Glutamatergic neuron (in vitro differentiated cells): ENCODE measurements around the gene EXOC4. TPM values are rescaled to one million over a fixed set of nuclear protein-coding genes. Genes with fewer than 3 reads are reported as not detected.

Experiments used
- DNase-seq: peaks from one replicate; pipeline ENCODE4 v3.0.0; 2022
- H3K27ac Mint-ChIP-seq: one replicate; pipeline ENCODE4 v1.8.0; 2020; ENCODE audit warnings: mild to moderate bottlenecking, mixed read lengths, inconsistent platforms; ENCODE audit not compliant: unreplicated experiment
- H3K27me3 Mint-ChIP-seq: one replicate; pipeline ENCODE4 v1.8.0; 2020; ENCODE audit warnings: mild to moderate bottlenecking, moderate library complexity, mixed read lengths, inconsistent platforms; ENCODE audit not compliant: unreplicated experiment
- H3K36me3 Mint-ChIP-seq: one replicate; pipeline ENCODE4 v1.8.0; 2020; ENCODE audit warnings: mild to moderate bottlenecking, mixed read lengths, inconsistent platforms; ENCODE audit not compliant: unreplicated experiment
- H3K4me1 Mint-ChIP-seq: one replicate; pipeline ENCODE4 v1.8.0; 2020; ENCODE audit warnings: mild to moderate bottlenecking, low read depth, mixed read lengths, inconsistent platforms; ENCODE audit not compliant: unreplicated experiment
- H3K4me3 Mint-ChIP-seq: one replicate; pipeline ENCODE4 v1.8.0; 2020; ENCODE audit warnings: mild to moderate bottlenecking, mixed read lengths, inconsistent platforms; ENCODE audit not compliant: unreplicated experiment
- H3K9me3 Mint-ChIP-seq: one replicate; pipeline ENCODE4 v1.8.0; 2020; ENCODE audit warnings: mild to moderate bottlenecking, moderate library complexity, mixed read lengths, inconsistent platforms; ENCODE audit not compliant: unreplicated experiment
- CTCF ChIP-seq: fragments of 200-600 bp; sonication (generic); IDR thresholded peaks from one replicate; pipeline ENCODE4 v1.5.0; 2021; ENCODE audit not compliant: partially characterized antibody, unreplicated experiment
- total RNA-seq: library from RNA; stranded (reverse); fragmentation: NEBNext Ultra II Directional; extraction: Animal tissue kit (Norgen Biotek cat#: 25700); gene quantifications from one replicate; pipeline ENCODE4 v1.2.1, GENCODE V29; 2021; ENCODE audit not compliant: unreplicated experiment

EXOC4 gene
- total RNA-seq, 1 donor from 2014 or later, result 73.8 TPM

GRCh38 chr7:133971625-133972024, 718.7 kb downstream of the EXOC4 start:
- no peak for DNase-seq
- no peak overlapping the region for H3K27ac Mint-ChIP-seq
- peaks cover 2% of the 10 kb centered on the region for H3K9me3 Mint-ChIP-seq
- peaks cover 4% of the 10 kb centered on the region for H3K27me3 Mint-ChIP-seq
- TF ChIP-seq CTCF, result no peak
- H3K4me1 Mint-ChIP-seq, result peaks cover 6% of the 10 kb centered on the region
- H3K4me3 Mint-ChIP-seq, result no peak overlapping the region
- peaks cover 23% of the 10 kb centered on the region for H3K36me3 Mint-ChIP-seq

- Mint-ChIP-seq H3K27ac (no peak overlapping the region), H3K27me3 (peaks cover 3% of the 10 kb centered on the region), H3K9me3 (peaks cover 2% of the 10 kb centered on the region), H3K4me3 (no peak overlapping the region), H3K36me3 (peaks cover 5% of the 10 kb centered on the region), H3K4me1 (peaks cover 14% of the 10 kb centered on the region)
- no peak for DNase-seq
- TF ChIP-seq CTCF, result no peak
These were observed 720.8 kb downstream of the EXOC4 start for GRCh38 chr7:133973710-133974109.

- Mint-ChIP-seq H3K4me1 (peaks cover 14% of the 10 kb centered on the region), H3K4me3 (no peak overlapping the region), H3K27ac (no peak overlapping the region), H3K27me3 (peaks cover 4% of the 10 kb centered on the region), H3K9me3 (peaks cover 2% of the 10 kb centered on the region), H3K36me3 (no peaks in the 10 kb centered on the region)
- no peak for DNase-seq
- TF ChIP-seq CTCF, result no peak
These were observed 722.3 kb downstream of the EXOC4 start for GRCh38 chr7:133975130-133975529.

GRCh38 chr7:133976140-133976539, 723.3 kb downstream of the EXOC4 start:
- DNase-seq, result no peak
- Mint-ChIP-seq H3K4me1 (peaks cover 15% of the 10 kb centered on the region), H3K27me3 (peaks cover 4% of the 10 kb centered on the region), H3K9me3 (peaks cover 2% of the 10 kb centered on the region), H3K27ac (no peak overlapping the region), H3K36me3 (no peaks in the 10 kb centered on the region), H3K4me3 (no peak overlapping the region)
- TF ChIP-seq CTCF, result no peak

- Mint-ChIP-seq H3K36me3 (peaks cover 4% of the 10 kb centered on the region), H3K27ac (no peak overlapping the region), H3K4me1 (peaks cover 17% of the 10 kb centered on the region), H3K27me3 (peaks cover 4% of the 10 kb centered on the region), H3K9me3 (peaks cover 2% of the 10 kb centered on the region), H3K4me3 (no peak overlapping the region)
- no peak for TF ChIP-seq CTCF
- no peak for DNase-seq
These were observed 724.8 kb downstream of the EXOC4 start for GRCh38 chr7:133977409-133978274.
